AG04449 (cell line): ENCODE results near the gene MAST4.

Experiments
- CTCF ChIA-PET: fragments of 350-600 bp; formaldehyde crosslinking; extraction: SDS; loops from one replicate; lab custom pipeline; 2021; ENCODE audit warnings: antibody characterized with exemption; lab: Yijun Ruan, JAX
- POLR2A ChIA-PET: fragments of 400-600, 350-600 bp; formaldehyde crosslinking; extraction: SDS; loops from one replicate; lab custom pipeline; 2020; ENCODE audit warnings: antibody characterized with exemption, inconsistent platforms; lab: Yijun Ruan, JAX
- DNase-seq: peaks from one replicate; pipeline ENCODE4 v3.0.0-alpha.2; 2010; ENCODE audit warnings: low read depth, low spot score
- H3K4me3 ChIP-seq: 2 replicates; pipeline ENCODE4 v1.5.1; 2011; ENCODE audit warnings: low read depth, mild to moderate bottlenecking, control low read depth, low read length
- TF ChIP-seq, protein P1 (sequence below): IDR thresholded peaks from one replicate; pipeline ENCODE4 v1.5.1; 2011; ENCODE audit warnings: mild to moderate bottlenecking, moderate library complexity, low read length, control low read depth, inconsistent platforms; ENCODE audit not compliant: insufficient read depth; ENCODE audit errors: missing control alignments

Gene MAST4

DNA sequence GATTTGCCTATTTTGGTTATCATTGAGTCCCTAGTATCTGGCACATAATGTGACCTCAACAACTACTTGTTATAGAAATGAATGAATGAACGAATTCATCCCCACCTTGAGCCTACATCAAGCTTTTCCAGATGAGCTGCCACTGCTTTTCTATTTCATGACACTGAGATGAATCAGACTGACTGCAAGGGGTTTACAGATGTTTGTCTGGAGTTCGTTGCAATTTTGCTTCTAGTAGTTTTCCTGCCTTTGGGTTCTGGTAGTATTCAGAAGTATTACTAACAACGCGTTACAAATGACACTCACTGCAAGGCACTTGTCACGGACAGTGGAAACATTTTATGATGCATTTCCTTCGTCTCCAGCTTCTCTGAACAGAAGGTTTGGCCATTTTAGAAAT is 378.1 kb downstream of the MAST4 start:
- no peak for DNase-seq
- TF ChIP-seq, protein P1, sequence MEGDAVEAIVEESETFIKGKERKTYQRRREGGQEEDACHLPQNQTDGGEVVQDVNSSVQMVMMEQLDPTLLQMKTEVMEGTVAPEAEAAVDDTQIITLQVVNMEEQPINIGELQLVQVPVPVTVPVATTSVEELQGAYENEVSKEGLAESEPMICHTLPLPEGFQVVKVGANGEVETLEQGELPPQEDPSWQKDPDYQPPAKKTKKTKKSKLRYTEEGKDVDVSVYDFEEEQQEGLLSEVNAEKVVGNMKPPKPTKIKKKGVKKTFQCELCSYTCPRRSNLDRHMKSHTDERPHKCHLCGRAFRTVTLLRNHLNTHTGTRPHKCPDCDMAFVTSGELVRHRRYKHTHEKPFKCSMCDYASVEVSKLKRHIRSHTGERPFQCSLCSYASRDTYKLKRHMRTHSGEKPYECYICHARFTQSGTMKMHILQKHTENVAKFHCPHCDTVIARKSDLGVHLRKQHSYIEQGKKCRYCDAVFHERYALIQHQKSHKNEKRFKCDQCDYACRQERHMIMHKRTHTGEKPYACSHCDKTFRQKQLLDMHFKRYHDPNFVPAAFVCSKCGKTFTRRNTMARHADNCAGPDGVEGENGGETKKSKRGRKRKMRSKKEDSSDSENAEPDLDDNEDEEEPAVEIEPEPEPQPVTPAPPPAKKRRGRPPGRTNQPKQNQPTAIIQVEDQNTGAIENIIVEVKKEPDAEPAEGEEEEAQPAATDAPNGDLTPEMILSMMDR: no peak
- no peak overlapping the region for H3K4me3 ChIP-seq
- ChIA-PET POLR2A (interaction anchor here (1.6 kb wide), 1 partner anchor 14 kb away, joined by 3 read pairs; no protein-coding TSS in a partner anchor), CTCF (interaction anchor here (8.8 kb wide), 1 partner anchor 14 kb away, joined by 85 read pairs; no protein-coding TSS in a partner anchor)

DNA sequence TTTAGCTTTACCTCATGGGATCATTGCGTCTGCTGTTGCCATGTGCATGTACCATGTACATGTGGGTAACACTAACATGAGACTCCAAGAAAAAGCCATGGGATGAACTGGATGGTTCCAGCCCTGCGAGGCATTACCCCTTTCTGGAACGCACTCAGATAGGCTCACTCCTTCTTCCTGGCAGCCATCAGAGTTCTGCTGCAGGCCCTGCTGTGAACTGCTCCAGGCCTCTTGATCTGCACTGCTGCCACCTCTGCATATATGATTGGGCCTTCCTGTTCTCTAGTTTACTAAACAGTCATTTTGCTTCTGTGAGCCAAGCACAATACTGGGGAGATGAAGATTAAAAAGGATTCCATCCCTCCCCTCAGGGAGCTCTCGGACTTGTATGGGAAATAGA is 379.9 kb downstream of the MAST4 start:
- CTCF ChIA-PET: interaction anchor here (1.8 to 8.8 kb wide), 3 partner anchors 12 to 174 kb away, joined by 5 to 85 read pairs (median 5); no protein-coding TSS in a partner anchor
- no peak for DNase-seq
- TF ChIP-seq, protein P1: no peak
- POLR2A ChIA-PET: no interaction called here
- H3K4me3 ChIP-seq: no peak overlapping the region

DNA sequence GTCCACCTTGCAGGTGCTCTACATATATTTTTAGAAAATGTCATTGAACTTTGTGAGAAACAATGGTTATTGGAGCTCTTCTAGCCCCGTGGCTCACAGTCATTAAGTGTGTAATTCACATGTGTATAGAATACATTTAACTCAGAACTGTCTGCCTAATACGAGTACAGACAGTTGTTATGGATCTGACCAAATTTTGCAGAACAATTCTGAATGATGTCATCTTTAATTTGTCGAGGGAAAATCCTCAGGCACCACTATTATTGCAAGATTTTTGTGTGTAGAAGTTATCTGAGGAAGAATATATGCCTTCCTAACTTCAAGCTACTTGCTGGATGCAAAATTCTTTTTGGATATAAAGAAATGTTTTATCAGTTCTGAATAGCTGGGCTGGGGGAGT is 383.5 kb downstream of the MAST4 start:
- TF ChIP-seq, protein P1: no peak
- CTCF ChIA-PET: interaction anchor here (3.4 to 8.8 kb wide), 2 partner anchors 9 to 10 kb away, joined by 16 to 85 read pairs; no protein-coding TSS in a partner anchor
- DNase-seq: no peak
- POLR2A ChIA-PET: no interaction called here
- H3K4me3 ChIP-seq: no peak overlapping the region

DNA sequence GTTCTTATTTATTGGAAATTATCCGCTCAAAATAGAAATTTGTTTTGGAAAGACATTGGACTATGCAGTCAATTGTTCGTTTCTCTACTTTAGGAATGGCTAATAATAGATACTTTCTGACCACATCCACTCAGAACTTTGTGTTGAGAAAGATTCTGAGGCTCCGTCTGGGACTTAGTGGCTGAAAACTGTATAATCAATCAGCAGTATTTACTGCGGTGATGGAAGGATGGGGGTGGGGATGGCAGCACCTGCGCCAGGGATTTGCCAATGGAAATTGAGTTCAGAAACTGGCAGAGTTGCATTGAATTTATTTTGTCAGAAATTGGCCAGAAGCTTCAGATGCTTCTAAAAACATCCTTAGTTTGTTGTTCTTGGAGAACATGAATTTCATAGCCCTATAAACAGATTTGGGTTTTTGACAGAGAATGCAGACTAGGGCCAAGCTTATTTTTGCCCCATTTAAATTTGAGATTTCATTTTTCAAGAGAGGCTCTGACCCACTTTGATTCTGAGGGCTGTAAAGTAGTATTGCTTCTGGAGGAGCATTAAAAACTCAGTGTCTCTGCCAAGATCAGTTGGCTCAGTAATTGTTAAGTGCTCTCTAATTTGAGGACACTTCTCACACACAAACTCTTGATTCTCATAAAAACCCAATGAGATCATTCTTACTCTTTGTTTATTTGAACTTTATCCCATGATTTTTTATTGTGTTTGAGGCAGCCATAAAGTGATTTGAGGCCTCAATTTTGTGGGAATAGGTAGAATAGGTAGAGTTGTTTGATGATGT is 385.3 kb downstream of the MAST4 start:
- DNase-seq: no peak
- CTCF ChIA-PET: interaction anchor here (1.3 kb wide), 1 partner anchor 8 kb away, joined by 5 read pairs; no protein-coding TSS in a partner anchor
- no peak overlapping the region for H3K4me3 ChIP-seq

DNA sequence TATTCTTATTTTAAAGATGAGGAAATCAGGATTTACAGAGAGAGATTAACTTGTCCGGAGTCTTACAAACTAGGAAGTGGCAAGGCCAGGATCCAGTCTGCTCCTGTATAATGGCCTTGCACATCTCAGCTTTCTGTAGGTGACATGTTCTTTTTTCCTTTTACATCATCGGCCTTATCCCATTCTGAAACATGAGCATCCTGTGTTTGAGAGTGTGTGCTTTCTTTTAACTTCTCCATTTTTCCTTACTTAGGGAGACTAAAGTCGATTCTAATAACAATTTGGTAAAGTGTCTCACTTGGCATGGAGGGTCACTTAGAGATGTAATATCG is 385.8 kb downstream of the MAST4 start:
- no peak for DNase-seq
- TF ChIP-seq, protein P1: no peak
- H3K4me3 ChIP-seq: no peak overlapping the region
- ChIA-PET CTCF (interaction anchor here (1.3 kb wide), 2 partner anchors 7 to 168 kb away, joined by 4 to 5 read pairs; no protein-coding TSS in a partner anchor), POLR2A (no interaction called here)

More for the DNA sequence above, 385.3 kb downstream of the MAST4 start:
- TF ChIP-seq, protein P1: no peak
- POLR2A ChIA-PET: no interaction called here

DNA sequence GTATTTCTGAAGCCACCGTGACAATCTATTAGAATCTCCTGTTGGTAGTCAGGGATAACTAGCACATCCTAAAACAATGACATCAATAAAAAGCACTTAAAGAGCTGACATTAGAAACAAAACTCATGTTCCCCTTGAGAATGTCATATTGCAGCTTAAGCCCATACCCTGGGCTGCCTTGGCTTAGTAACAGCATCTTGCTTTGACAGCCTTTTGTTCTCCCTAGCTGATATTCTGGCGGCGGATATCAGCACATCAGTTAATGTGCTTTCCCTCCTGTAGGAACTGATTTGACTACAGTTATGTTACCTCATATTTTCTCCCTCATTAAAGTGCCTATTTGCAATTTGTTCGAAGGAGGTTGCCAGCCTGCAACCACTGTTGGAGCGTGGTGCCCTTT is 386.3 kb downstream of the MAST4 start:
- ChIA-PET CTCF (interaction anchor here (0.8 to 1.3 kb wide), 2 partner anchors 16 to 168 kb away, joined by 4 to 5 read pairs; no protein-coding TSS in a partner anchor), POLR2A (no interaction called here)
- DNase-seq: no peak
- no peak overlapping the region for H3K4me3 ChIP-seq
- TF ChIP-seq, protein P1: no peak
